ENCODE measurements around the gene SNRK.

The SNRK gene

GRCh38 chr3:43302116-43302880 lies 16.0 kb downstream of the SNRK start:
- no peak overlapping the region for H3K4me3 ChIP-seq (ENCODE audit: control insufficient read depth, low read depth, low read length)
- DNase-seq (ENCODE audit: low read depth) = no peak
- TF ChIP-seq, protein P1, sequence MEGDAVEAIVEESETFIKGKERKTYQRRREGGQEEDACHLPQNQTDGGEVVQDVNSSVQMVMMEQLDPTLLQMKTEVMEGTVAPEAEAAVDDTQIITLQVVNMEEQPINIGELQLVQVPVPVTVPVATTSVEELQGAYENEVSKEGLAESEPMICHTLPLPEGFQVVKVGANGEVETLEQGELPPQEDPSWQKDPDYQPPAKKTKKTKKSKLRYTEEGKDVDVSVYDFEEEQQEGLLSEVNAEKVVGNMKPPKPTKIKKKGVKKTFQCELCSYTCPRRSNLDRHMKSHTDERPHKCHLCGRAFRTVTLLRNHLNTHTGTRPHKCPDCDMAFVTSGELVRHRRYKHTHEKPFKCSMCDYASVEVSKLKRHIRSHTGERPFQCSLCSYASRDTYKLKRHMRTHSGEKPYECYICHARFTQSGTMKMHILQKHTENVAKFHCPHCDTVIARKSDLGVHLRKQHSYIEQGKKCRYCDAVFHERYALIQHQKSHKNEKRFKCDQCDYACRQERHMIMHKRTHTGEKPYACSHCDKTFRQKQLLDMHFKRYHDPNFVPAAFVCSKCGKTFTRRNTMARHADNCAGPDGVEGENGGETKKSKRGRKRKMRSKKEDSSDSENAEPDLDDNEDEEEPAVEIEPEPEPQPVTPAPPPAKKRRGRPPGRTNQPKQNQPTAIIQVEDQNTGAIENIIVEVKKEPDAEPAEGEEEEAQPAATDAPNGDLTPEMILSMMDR (conservative IDR thresholded peaks at IDR 0.05; ENCODE audit: control insufficient read depth, insufficient read depth, low read depth, low read length) = no peak

GRCh38 chr3:43304126-43304525 lies 17.8 kb downstream of the SNRK start:
- DNase-seq (ENCODE audit: low read depth) = no peak
- no peak overlapping the region for H3K4me3 ChIP-seq (ENCODE audit: control insufficient read depth, low read depth, low read length)
- TF ChIP-seq, protein P1 (conservative IDR thresholded peaks at IDR 0.05; ENCODE audit: control insufficient read depth, insufficient read depth, low read depth, low read length) = no peak

- no peak for DNase-seq (ENCODE audit: low read depth)
- TF ChIP-seq, protein P1 (conservative IDR thresholded peaks at IDR 0.05; ENCODE audit: control insufficient read depth, insufficient read depth, low read depth, low read length) = no peak
- H3K4me3 ChIP-seq (ENCODE audit: control insufficient read depth, low read depth, low read length) = no peak overlapping the region
These were observed 20.9 kb downstream of the SNRK start for GRCh38 chr3:43307226-43307625.

- H3K4me3 ChIP-seq (ENCODE audit: control insufficient read depth, low read depth, low read length) = no peak overlapping the region
- no peak for DNase-seq (ENCODE audit: low read depth)
- TF ChIP-seq, protein P1 (conservative IDR thresholded peaks at IDR 0.05; ENCODE audit: control insufficient read depth, insufficient read depth, low read depth, low read length) = no peak
These were observed 21.3 kb downstream of the SNRK start for GRCh38 chr3:43307649-43308048.

DNA sequence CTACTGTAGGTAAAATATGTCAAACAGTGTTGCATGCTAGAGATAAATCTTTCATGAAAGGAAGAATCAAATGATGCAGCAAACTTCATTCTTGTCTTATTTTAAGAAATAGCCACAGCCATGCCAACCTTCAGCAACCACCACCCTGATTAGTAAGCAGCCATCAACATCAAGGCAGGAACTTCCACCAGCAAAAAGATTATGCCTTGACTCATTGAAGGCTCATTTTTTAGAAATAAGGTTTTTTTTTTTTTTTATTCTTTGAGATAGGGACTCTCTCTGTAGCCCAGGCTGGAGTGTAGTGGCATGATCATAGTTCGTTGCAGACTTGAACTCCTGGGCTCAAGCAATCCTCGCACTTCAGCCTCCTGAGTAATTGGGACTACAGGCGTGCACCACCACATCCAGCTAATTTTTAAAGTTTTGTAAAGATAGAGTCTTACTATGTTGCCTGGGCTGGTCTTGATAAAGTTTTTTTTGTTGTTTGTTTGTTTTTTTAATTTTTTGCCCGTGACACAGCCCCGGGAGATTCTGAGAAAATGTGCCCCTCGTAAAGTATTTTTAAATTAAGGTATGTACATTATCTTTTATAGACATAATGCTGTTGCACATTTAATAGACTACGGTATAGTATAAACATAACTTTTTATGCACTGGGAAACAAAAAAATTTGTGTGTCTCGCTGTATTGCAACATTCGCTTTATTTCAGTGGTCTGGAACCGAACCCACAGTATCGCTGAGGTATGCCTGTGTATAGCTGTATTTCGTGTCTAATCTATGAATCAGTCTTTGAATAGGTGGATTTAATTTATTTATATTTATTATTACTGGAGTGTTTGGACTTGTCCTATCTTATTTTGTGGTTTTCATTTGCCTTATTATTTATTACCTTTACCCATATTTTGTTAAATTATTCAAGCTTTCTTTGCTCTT lies 23.3 kb downstream of the SNRK start:
- TF ChIP-seq, protein P1 (conservative IDR thresholded peaks at IDR 0.05; ENCODE audit: control insufficient read depth, insufficient read depth, low read depth, low read length) = no peak
- DNase-seq (ENCODE audit: low read depth) = no peak
- no peak overlapping the region for H3K4me3 ChIP-seq (ENCODE audit: control insufficient read depth, low read depth, low read length)

- TF ChIP-seq, protein P1 (conservative IDR thresholded peaks at IDR 0.05; ENCODE audit: control insufficient read depth, insufficient read depth, low read depth, low read length) = no peak
- no peak overlapping the region for H3K4me3 ChIP-seq (ENCODE audit: control insufficient read depth, low read depth, low read length)
- DNase-seq (ENCODE audit: low read depth) = no peak
These were observed 30.6 kb downstream of the SNRK start for GRCh38 chr3:43316783-43317460.

Measured in fibroblast of mammary gland (primary cell).